Activated CD8-positive, alpha-beta memory T cell treated with anti-CD3 and anti-CD28 coated beads, Interleukin-2, amount 50 U/mL, for 48 hours (primary cell): Measurements from ENCODE around the gene KCNG2.

ENCODE experiments used
- DNase-seq: peaks from one replicate; pipeline ENCODE4 v3.0.0-alpha.2; 2020

KCNG2 gene

DNA sequence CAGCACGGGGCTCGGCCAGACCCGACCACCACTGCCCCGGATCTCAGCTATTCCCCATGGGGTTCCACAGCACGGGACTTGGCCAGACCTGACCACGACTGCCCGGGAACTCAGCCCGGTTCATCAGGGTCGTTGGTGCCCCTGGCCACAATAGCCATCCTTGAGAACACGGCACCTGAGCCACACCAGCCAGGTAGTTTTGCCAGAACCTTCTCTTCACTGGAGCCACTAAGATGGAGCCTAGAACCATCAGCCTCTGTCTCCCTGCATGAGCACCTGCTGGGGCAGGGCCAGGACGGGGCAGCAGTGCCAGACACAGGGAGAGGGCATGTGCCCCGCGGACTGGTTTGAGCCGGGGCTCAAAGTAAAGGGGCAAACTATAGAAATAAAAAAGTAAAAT, 11.4 kb upstream of the KCNG2 start:
- DNase-seq: no peak

DNA sequence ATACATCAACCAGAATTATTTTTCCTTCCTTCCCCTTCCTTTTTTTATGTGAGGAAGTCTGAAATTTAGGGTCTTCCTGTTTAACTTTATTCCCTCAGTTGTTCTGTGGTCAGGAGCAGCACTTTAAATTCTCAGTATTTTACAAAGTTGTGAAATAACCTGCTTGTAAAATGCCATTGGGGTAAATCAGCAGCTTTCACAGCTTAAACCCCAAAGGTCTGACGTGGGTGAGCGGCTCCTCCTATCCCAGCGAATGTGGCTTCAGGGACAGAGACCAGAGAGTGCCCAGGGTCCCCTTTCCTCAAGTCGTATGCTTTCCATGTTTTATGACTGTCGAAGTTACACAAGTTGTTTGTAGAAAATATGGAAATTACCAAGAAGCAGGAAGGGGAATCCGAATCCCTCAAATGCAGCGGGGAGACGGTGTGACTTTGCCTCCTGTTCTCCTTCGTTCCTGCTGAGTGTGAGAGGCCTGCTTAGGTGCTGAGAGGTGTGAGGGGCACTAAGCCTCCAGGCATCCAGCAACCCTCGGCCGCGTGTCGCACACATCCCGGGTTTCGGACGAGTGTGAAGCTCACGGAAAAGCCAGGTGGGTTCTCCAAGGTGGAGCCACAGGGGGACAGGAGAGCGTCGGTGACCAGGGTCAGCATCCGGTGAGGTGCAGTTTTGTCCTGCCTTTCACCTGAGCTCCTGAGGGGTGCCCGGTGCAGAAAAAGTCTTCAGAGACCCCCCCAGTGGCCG, 10.8 kb upstream of the KCNG2 start:
- DNase-seq: no peak

DNA sequence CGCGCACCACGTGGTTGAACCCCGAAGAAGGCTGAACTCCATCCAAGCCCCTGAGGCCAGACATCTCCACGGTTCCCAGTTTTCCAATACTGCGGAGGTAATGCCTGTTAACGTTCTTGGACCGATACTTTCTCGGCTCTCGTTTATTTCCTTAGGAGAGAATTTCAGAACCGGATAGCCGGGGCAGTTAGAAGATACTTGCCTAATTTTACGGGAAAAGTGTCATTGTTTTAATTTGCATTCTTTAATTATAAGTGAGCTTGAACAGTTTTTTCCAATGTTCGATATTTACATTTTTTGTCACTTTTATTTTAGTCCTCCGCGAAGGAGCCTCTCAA, 10.2 kb upstream of the KCNG2 start:
- no peak for DNase-seq

DNA sequence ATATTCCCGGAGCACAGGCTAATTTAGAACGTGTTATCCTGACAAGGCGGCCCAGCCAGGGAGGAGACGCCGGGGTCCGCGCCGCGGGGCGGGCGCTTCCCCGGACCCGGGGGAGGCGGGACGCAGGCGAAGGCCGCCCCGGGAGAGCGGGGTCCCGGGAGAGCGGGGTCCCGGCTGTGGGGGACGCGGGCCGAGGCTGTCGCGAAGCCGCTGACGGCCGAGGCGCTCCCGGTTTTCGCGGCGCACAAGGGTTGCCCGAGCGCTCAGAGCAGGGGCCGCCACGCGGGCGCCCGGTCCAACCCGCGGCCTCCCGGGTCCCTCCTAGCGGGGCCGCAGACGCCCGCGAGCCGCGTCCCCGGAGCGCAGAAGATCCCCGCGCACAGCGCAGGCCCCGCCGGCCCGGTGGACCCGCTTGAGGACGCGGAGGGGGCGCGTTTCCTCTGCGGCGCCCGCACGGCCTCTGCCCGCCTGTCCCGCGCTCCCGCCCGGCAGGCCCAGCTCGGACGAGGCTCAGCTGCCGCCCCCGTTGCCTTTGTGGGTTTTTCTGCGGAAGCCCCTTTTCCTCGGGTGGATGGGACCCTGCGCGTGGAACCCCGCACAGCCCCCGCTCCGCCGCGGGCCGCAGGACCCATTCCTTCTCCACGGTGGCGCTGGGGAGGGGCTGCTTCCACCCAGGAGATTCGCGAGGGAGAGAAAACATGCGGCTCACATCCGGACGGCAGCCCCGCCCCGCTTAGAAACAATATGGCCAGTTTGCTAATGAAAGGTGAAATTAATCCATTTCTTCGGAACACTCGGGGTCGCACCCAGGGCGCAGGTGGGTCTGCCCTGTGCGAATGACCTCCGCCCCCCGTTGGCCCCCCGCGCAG, 9.6 kb upstream of the KCNG2 start:
- no peak for DNase-seq

DNA sequence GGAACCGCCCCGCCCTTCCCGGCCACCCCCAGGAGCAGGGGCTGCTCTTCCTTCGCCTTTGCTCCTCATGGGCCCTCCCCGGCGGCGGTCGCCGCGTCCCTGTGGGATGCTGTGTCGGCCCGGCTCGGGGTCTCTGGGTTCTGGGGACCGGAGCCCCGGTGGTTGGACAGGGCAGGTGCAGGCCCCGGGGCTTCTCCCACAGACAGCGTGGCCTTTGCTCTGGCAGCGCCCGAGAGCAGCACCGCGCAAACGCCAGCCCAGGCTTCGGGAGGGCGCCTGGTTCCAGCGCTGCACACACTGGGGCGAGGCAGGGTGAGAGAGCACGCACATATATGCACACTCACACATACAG, 9.0 kb upstream of the KCNG2 start:
- DNase-seq: no peak

DNA sequence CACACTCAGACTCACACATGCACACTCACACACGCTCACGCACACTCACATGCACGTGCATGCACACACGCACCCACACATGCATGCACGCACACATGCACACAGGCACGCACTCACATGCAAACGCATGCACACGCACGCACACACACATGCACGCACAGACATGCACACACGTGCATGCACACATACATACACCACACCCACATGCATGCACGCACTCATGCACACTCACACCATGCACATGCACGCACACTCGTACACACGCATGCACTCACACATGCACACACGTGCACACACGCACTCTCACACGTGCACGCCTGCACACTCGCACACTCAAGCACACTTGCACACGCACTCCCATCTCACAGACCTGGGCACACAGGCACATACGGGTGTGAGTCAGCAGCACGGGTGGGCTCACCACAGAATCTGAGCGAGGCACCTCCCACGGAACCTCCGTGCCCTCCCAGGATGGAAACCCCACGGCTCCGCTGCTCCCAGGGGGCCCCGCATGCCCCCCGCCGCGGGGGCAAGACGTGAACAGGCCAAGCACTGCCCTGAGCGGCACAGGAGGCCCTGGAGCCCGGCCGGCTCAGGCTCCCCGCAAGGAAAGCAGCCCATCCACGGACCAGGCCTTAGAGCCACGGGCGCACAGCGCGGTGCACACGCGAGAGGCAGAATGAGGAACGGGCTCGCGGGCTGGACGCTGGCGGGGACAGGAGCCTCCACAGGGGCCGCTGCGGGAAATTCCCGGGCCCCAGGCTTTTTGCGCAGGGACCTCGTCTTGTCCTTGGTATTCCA, 8.4 kb upstream of the KCNG2 start:
- DNase-seq: no peak

DNA sequence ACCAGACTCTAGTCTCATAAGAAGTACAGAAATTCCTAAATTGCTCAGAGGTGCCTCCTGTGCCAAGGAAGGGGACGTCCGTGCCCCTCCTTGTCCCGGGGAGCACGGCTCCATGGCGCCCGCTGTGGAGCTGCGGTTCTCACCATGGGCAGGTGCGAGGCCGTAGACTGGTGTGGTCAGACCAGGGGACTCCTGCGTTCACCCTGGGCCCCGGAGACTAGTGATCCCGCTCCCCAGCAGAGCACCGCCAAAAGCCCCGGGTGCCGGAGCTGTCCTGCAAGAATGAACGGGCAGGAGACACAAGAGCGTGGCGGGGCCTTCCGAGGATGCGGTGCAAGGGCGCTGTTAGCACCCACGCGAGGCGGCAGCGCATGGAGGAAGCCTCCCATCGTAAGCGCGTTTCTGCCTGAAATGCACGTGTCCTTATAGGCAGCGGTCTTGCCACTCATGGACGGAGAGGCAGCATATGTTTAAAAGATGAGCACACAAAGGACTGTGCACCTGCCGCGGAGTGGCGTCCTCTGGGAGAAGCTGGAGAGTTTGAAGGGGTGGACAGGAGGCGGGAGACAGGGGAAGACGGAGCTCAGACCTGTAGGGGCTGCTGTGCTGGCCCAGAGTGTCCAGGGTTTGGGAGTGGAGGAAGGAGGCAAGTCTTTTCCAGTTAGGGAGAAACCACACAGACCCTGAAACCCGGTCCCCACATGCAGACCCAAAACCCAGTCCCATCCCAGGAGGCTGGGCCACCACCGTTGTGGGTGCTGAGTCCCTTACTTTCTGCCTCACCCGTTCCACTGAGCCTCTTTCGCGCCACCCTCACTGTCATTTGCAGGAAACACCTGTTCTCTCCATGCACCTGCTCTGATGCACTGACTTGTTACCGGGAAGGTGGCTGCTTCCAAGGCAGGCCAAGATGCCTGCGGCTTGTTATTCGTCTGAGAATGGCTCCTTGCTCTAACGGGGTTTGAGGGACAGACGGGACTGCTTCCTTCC, 7.5 kb upstream of the KCNG2 start:
- DNase-seq: no peak

DNA sequence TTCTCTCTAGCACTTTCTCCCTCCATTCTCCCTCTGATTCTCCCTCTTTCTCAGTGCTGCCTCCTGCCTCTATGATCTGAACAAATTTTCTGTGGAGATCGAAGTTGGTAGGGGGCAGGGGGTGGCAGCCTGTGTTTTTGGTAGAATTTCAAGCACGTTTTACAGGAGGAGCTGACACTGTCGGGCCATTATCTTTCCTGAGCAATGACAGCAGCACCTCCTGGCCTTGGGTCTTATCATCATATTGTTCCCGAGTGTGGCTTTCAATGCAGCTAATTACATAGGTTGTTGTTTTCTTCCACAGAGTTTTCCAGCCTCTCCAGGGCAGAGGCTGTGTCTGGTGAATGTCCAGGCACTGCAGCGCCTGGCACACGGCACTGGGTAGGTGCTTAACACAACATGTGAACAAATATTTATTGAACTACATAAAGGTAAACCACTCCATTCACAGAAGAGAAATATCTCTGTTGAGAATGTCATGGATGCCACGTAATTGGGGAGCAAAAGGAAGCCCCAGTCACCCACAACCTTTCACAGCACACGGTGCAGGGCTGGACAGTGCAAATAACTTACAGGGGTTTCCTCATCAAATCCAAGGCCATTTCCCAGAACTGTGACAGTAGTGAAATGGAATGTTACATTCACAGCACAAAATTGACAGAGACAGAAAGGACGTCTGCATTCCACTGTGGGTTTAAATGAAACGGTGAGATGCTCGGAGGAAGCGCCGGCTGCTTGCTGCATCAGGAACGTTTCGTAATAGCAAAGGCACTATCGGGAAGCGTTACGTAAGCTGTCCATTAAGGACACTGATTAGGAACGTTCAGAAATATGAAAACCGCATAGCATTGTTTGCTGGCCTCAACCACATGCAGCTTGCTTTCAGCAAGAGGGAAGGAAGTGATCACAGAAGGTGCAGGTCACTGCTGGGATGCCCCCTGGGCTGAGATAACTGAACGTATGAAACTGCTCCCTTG, 6.5 kb upstream of the KCNG2 start:
- DNase-seq: no peak

DNA sequence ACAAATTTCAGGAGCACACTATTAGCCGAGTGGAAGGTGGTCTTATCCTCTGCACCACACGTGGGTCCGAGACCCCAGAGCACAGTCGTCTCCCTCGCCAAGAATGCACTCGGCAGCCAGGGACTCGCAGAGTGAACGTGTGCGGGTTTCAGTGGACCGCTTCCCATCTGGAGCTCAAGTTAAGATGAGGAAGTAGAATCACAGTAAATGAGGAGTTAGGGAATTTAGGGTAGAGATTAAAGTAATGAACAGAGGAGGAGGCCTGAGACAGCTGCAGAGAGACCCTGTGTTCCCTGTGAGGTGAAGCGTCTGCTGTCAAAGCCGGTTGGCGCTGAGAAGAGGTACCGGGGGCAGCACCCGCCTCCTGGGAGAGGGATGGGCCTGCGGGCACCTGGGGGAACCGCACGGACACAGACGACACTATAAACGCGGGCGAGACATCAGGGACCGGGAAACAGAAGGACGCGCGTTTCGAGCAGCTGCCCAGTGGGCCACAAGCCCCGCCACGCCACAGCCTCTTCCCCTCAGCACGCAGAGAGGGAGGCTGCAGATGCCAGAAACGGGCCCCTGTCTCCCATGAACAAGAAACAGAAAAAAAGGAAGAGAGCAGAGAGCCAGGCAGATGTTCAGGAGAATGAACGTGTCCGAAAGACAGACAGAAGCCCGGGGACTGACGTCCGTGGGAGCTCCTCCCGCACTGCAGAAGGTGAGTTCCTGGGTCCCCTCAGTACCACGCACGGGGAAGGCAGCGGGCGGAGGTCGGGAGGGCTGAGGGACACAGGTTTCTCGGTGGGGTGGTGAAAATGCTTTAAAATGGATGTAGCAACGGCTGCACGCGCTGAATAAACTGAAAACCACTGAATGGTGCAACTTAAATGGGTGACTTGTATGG, 5.4 kb upstream of the KCNG2 start:
- no peak for DNase-seq

DNA sequence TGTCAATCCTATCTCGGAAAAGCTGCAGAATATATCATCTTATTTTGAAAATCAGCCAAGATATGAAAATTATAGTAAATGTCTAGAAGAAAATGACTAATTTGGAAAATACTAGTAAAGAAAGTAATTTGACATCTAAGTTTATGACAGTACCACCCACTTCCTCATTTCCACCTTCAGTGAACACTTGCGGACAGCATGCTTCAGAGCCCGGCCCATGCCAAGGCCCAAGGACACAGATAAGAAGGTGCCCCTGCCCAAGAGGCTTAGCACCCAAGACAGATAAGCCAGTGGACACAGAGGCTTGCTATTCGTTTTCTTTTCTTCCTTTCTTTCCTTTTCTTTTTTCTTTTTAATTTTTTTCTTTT, 4.8 kb upstream of the KCNG2 start:
- no peak for DNase-seq

DNA sequence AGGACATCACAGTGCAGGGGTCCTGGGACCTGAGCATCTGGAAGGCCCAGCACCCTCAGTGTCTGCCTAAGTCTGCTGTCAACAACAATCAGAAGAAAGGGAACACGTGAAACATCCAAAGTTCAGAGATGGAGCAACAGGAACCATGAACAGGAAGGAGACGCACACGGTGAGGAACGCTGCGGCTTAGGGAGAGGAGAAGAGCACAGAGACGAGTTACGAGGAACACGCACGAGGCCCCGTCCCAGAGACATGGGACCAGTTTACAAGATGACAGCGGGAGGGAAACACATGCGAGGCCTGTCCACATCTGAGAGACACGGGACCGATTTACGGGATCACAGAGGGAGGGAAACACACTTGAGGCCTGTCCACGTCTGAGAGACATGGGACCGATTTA, 2.9 kb upstream of the KCNG2 start:
- DNase-seq: no peak

DNA sequence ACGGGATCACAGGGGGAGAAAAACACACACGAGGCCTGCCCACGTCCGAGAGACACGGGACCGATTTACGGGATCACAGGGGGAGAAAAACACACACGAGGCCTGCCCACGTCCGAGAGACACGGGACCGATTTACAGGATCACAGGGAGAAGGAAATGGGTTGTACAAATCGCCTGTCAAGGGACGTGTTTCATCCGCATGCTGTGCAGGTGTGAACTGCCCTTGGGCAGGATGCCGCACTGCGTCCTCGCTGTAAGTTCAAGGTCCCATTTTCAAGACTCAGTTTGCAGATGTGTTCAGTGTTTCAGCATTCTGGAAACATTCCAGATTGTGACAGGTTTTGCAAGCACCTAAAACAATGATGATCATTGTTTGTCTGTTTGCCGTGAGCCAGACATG, 2.3 kb upstream of the KCNG2 start:
- DNase-seq: no peak

DNA sequence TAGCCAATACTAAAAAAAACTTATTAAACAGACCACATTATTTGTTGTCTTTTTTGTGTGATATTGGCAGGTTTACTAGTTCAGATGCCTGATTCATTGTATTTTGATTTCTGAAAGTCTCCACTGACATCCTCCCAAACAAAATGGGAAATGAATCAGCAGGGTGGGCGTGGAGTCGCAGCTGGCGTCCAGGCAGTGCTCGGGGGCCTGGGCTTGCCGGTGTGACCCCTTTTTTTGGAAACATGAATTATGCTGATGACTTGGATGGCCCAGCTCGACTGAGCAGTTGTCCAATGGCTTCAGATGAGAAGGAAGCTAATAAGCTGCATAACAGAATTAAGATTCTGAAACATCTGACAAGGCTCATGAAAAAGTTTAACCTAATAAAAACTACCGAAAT, 1.7 kb upstream of the KCNG2 start:
- no peak for DNase-seq

DNA sequence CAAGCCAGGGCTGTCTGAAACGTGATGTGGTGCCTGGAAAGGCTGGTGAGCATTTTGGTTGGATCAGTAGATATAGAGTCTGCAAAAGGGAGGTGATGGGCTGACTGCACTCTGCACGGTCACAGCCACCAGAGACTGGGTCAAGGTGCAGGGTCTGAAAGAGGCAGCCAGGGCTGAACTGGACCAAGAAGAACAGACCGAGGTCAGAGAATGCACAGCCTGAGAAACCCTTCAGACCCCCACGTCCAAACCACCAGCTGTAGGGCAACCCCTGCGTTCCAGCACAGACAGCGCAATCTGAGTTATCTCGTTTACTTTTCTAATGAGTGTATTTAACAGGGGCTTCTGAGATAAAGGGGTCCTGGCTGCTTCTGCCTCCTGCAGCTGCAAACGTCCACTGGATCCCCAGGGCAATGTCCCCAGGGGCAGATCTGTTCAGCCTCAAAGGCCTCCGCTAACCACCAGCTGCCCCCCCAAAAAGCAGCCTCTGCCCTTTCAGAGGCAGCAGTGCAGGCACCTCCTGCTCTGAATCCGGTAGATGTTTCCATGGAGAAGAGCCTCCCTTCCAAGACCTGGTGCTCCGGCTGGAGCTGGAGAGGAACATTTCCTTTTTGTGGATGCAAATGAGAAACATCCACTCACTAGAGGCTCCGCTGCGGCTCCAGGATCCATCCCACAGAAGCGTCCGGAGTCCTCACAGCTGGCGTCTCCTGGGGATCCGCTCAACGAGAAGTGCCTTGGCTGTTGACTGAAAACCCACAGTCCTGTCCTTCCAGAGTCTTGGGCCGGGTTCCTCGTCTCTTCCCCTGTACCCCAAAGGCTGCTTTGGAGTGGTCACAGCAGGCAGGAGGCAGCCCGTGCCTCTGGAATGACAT, 970 bp upstream of the KCNG2 start:
- DNase-seq: no peak

DNA sequence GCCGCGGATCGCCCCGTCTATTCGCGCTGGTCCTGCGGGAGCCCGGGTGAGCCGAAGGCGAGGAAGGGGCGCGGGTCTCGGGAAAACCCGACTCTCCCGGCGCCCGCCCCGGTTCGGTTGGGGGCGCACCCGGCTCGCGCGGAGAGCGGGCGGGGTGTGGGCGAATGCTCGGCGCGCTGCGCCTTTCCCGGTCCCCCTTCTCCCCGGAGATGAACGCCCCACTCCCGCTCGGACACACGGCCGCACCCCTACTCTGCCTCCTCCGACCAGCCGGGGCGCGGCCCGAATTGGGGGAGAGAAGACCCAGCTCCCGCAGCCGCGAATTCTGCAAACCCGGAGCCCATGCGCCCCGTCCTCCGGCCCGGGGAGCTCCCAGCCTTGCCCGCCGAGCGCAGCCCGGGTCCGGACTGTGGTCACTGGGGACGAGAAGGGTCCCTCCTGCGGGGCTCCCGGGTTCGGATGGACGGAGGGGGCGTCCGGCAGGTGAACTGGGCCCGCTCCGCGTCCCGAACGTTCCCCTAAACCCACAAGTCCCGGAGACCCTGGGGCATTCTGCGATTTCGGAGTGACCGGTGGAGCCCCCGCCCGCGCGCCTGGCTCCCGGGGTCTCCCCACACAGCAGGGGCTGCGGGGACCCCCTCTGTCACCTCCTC, 734 bp downstream of the KCNG2 start:
- no peak for DNase-seq

DNA sequence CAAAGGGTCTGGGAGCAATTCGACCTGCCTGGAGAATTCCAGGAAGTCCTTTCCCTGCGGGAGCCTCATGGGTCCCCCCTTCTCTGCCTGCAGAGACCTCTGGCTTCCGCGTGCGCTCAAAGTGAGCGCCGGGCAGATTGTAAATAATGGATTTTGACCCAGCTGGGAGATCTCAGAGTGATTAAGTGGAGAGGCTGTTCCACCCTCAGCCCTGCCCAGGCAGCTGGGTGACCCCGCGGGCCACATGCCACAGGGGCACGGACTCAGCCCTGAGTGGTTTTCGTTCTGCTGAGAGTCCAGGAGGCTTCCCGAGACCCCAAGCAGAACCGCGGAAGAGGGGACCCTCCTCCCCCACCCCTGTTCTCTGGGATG, 1.2 kb downstream of the KCNG2 start:
- DNase-seq: no peak

DNA sequence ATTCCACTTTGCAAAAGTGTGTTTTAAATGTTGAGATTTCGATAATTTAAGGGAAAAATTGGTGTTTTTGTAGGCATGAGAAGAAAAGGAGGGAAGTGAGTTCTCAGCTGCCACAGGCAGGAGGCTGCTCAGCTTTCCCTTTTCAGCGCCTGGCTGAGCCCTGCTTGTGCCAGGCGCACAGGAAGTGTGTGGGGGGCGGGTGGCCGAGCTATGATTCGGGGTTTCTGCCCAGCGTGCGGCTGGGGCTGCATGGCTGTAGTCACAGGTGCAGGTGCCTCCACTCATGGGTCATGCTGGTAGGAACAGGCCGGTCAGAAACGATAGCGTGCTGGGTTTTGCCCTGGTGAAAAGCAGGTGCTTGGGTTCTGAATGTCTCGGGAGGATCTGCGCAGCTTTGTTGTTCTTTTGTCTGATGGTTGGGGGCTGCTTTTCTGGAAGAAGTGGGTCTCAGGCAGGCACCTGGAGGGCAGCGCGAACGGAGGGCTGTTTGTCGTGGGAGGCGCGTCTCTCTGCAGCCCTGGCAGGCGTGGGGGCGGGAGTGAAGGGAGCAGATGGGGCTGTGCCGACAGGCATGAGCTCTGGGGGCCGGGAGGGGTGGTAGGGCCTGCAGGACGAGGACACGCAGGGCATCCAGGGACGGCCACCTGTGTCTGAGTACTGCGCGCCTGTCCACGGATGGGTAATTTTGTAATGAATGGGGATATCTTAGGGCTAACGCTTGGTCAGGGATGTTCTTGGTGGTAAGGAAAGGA, 2.1 kb downstream of the KCNG2 start:
- no peak for DNase-seq
